Kidney (tissue), 14 donors: ENCODE data around the gene BABAM2. TPM values are rescaled to one million over a fixed set of nuclear protein-coding genes. Genes with fewer than 3 reads are reported as not detected.
"Not testable (repeated sequence)": the region's sequence is repeated elsewhere in the genome, so short reads cannot be mapped to it uniquely, and the experiment has no call there.

Source experiments
- DNase-seq, 5 donors: peaks; one replicate each; pipeline ENCODE4 v3.0.0-alpha.2; 2013 to 2020
- FAIRE-seq: peaks from 2 replicates; lab custom pipeline; 2012; peaks lifted over from hg19 to GRCh38; lab: Jason Lieb, UNC
- H3K27ac ChIP-seq, 2 donors: one replicate each; pipeline ENCODE4 v1.7.0; 2013; ENCODE audit warnings: low read depth in 2 of 2, low read length in 2 of 2, inconsistent platforms in 1 of 2
- H3K27me3 ChIP-seq: one replicate; pipeline ENCODE4 v1.7.1; 2013; ENCODE audit warnings: low read length, inconsistent platforms; ENCODE audit not compliant: control insufficient read depth, insufficient read depth
- H3K36me3 ChIP-seq, 3 donors: one replicate each; pipeline versions ENCODE4 v1.7.0 to v1.7.1; 2013; ENCODE audit warnings: low read length in 3 of 3, control low read depth in 1 of 3, inconsistent platforms in 1 of 3; ENCODE audit not compliant: insufficient read depth in 3 of 3, control insufficient read depth in 2 of 3
- H3K4me1 ChIP-seq, 3 donors: one replicate each; pipeline versions ENCODE4 v1.7.0 to v1.7.1; 2013; ENCODE audit warnings: low read length in 3 of 3, inconsistent platforms in 1 of 3, low read depth in 1 of 3; ENCODE audit not compliant: control insufficient read depth in 2 of 3, insufficient read depth in 2 of 3
- H3K4me3 ChIP-seq, 3 donors: one replicate each; pipeline versions ENCODE4 v1.7.0 to v1.8.1; 2013; ENCODE audit warnings: low read length in 3 of 3, control low read depth in 1 of 3, inconsistent platforms in 1 of 3
- H3K9ac ChIP-seq, 3 donors: one replicate each; pipeline versions ENCODE4 v1.7.0 to v1.7.1; 2013; ENCODE audit warnings: low read length in 3 of 3, control low read depth in 1 of 3, inconsistent platforms in 1 of 3
- H3K9me3 ChIP-seq, 3 donors: one replicate each; pipeline versions ENCODE4 v1.7.0 to v1.7.1; 2013; ENCODE audit warnings: low read length in 3 of 3, control low read depth in 1 of 3, inconsistent platforms in 1 of 3; ENCODE audit not compliant: control insufficient read depth in 2 of 3, insufficient read depth in 1 of 3
- CTCF ChIP-seq: IDR thresholded peaks from 3 replicates; pipeline ENCODE4 v1.5.1; 2012; ENCODE audit warnings: mild to moderate bottlenecking, moderate library complexity, borderline replicate concordance; ENCODE audit not compliant: insufficient read depth; ENCODE audit errors: extremely low read depth
- intact Hi-C: fragments of 100-400 bp; cut with DNase I; formaldehyde crosslinking; loops from one replicate; pipeline ENCODE4 v1.11.1; 2022
- polyA plus RNA-seq: library from polyadenylated mRNA; stranded (reverse); fragments of 350-450 nt; fragmentation: Illumina TruSeq; extraction: RNeasy Lipid Tissue Mini Kit (QIAGEN cat#74804); gene quantifications from one replicate; pipeline ENCODE4 v1.2.3, GENCODE V29; 2014; ENCODE audit warnings: low read depth, low replicate concordance; ENCODE audit not compliant: insufficient read depth
- total RNA-seq: library from RNA; stranded (reverse); fragmentation: NEBNext Ultra II Directional; extraction: Animal tissue kit (Norgen Biotek cat#: 25700); gene quantifications from one replicate; pipeline ENCODE4 v1.2.1, GENCODE V29; 2021
- donor health status: control.
- donor health status: control.
- donor health status: control.
- donor health status: control.
- donor health status: control.
- donor health status: DM: yes; HTN: yes; CAD: no.
- donor health status: Normal renal cell carcinoma (clear cell type).

BABAM2 gene
- total and polyA plus RNA-seq, 2 donors from 2014 or later = 68.4 to 74.1 TPM

DNA sequence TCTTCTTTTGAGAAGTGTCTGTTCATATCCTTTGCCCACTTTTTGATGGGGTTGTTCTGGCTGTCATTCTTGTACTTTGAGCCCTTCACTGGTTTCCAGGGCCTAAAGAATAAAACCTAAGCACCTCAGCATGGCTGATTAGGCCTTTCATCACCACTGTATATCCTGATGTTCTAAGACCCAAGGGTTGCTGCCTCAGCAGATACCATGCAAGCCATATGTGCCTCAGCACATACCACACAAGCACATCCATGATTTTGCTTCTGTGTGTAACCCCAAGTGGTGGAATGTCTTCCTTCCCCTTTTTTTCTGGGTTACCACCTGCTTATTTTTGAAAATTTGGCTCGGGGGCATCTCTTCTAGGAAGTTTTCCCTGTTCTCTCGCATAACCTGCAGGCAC lies 11.7 kb upstream of the BABAM2 start:
- DNase-seq = no peak
- Histone ChIP-seq H3K4me3 (no peak overlapping the region), H3K27me3 (no peaks in the 10 kb centered on the region), H3K36me3 (no peaks in the 10 kb centered on the region), H3K4me1 (no peaks in the 10 kb centered on the region), H3K9ac (no peak overlapping the region), H3K27ac (no peak overlapping the region), H3K9me3 (no peaks in the 10 kb centered on the region)
- intact Hi-C loops = no loop called here
- no peak for TF ChIP-seq CTCF
- FAIRE-seq = no peak

GRCh38 chr2:27881815-27882583 lies 8.5 kb upstream of the BABAM2 start:
- H3K9me3 ChIP-seq, H3K9ac ChIP-seq, H3K27ac ChIP-seq, H3K4me1 ChIP-seq, FAIRE-seq, H3K27me3 ChIP-seq, intact Hi-C loops, H3K4me3 ChIP-seq, DNase-seq, H3K36me3 ChIP-seq: not testable (repeated sequence)

DNA sequence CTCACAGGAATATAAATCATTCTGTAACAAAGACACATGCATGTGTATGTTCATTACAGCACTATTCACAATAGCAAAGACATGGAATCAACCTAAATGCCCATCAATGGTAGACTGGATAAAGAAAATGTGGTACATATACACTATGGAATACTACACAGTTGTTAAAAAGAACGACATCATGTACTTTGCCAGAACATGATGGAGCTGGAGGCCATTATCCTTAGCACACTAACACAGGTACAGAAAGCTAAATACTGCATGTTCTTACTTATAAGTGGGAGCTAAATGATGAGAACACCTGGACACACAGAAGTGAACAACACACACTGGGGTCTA lies 8.0 kb upstream of the BABAM2 start:
- H3K9ac ChIP-seq, DNase-seq, H3K27me3 ChIP-seq, H3K27ac ChIP-seq, H3K4me3 ChIP-seq, H3K9me3 ChIP-seq, H3K36me3 ChIP-seq, FAIRE-seq, intact Hi-C loops, H3K4me1 ChIP-seq: not testable (repeated sequence)

DNA sequence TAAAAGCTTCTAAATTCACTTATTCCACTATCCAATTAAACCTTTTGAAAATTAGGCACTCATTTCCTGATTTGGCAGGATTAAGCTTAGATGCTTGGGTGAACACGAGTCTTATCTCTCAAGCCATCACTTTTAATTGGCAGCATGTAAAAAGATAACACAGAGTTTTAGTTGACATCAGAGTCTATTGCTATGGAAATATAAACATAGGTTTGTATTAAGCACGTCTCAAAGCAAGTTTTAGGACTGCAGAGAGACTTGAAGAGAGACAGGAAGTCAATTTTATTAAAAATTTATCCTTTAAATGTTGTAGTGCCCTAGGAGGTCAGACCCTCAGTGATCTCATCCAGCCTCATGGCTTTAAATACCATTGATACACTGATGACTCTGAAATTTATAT lies 5.9 kb upstream of the BABAM2 start:
- intact Hi-C loops = no loop called here
- H3K9me3 ChIP-seq = no peaks in the 10 kb centered on the region
- FAIRE-seq (no peak), DNase-seq (peak in 1 of 5 donors; percentile 17)
- H3K36me3 ChIP-seq = no peaks in the 10 kb centered on the region
- no peak for TF ChIP-seq CTCF
- H3K27ac ChIP-seq = no peak overlapping the region
- H3K4me3 ChIP-seq = no peak overlapping the region
- peaks cover 0 to 12% (median 0%) of the 10 kb centered on the region in 3 donors for H3K4me1 ChIP-seq
- H3K27me3 ChIP-seq = no peaks in the 10 kb centered on the region
- H3K9ac ChIP-seq = no peak overlapping the region
